Upper lobe of left lung (tissue), 4 donors: ENCODE results near the gene DENND4C.

Experiments
- CTCF ChIP-seq, 6 experiments: fragments of 450-650 bp in 4 of 6; fragments of 200-600 bp in 2 of 6; sonication (generic) in 2 of 6; IDR thresholded peaks; one replicate each; pipeline ENCODE4 v1.5.1; 2016 to 2019; ENCODE audit warnings: antibody characterized with exemption in 6 of 6
- POLR2A ChIP-seq, 4 donors: fragments of 450-650 bp; IDR thresholded peaks; one replicate each; pipeline ENCODE4 v1.5.1; 2016 to 2017; ENCODE audit warnings: antibody characterized with exemption in 4 of 4, mild to moderate bottlenecking in 2 of 4
- POLR2AphosphoS5 ChIP-seq, 2 donors: sonication (generic); formaldehyde crosslinking; IDR thresholded peaks; one replicate each; pipeline ENCODE4 v1.5.1; 2017; ENCODE audit warnings: antibody characterized with exemption in 2 of 2

- TF ChIP-seq CTCF (IDR thresholded peaks at IDR 0.05) (no peak), POLR2A (IDR thresholded peaks at IDR 0.05) (no peak), POLR2AphosphoS5 (IDR thresholded peaks at IDR 0.05) (no peak)
Measured at GRCh38 chr9:19387317-19387716, 156.8 kb downstream of the DENND4C start.
